NCI-H2171 treated with DMSO at 0.1 percent for 48 hours (cell line): ENCODE results near the gene RNF187.

ENCODE experiments used
- DNase-seq: peaks from one replicate; lab custom pipeline; 2025; lab: John Stamatoyannopoulos, UW

Gene RNF187

GRCh38 chr1:228487336-228488124, at the start of gene RNF187:
Gene RNF187, plus strand, starts transcription at chr1:228487382.
- peak; percentile 38 for DNase-seq

GRCh38 chr1:228437424-228437962, 49.7 kb upstream of the RNF187 start:
- no peak for DNase-seq

- no peak for DNase-seq
These were observed 48.9 kb upstream of the RNF187 start for GRCh38 chr1:228438266-228438665.

- DNase-seq, result no peak
These were observed 46.3 kb upstream of the RNF187 start for GRCh38 chr1:228440761-228441500.

GRCh38 chr1:228443395-228443794, 43.8 kb upstream of the RNF187 start:
- DNase-seq, result no peak

- DNase-seq, result no peak
These were observed 41.7 kb upstream of the RNF187 start for GRCh38 chr1:228445490-228445842.

GRCh38 chr1:228445843-228446650, 41.1 kb upstream of the RNF187 start:
- DNase-seq, result no peak

- DNase-seq, result no peak
These were observed 40.3 kb upstream of the RNF187 start for GRCh38 chr1:228446852-228447251.

GRCh38 chr1:228448372-228448771, 38.8 kb upstream of the RNF187 start:
- DNase-seq, result no peak

- DNase-seq, result no peak
These were observed 37.0 kb upstream of the RNF187 start for GRCh38 chr1:228450200-228450599.

GRCh38 chr1:228452194-228453021, 34.8 kb upstream of the RNF187 start:
- DNase-seq, result no peak

GRCh38 chr1:228453022-228453560, 34.1 kb upstream of the RNF187 start:
- no peak for DNase-seq

- DNase-seq, result no peak
These were observed 33.6 kb upstream of the RNF187 start for GRCh38 chr1:228453614-228454013.

- no peak for DNase-seq
These were observed 32.9 kb upstream of the RNF187 start for GRCh38 chr1:228454238-228454637.

GRCh38 chr1:228455715-228456114, 31.5 kb upstream of the RNF187 start:
- peak; percentile 21 for DNase-seq

GRCh38 chr1:228456252-228457016, 30.7 kb upstream of the RNF187 start:
- no peak for DNase-seq

GRCh38 chr1:228457017-228457395, 30.2 kb upstream of the RNF187 start:
- no peak for DNase-seq

GRCh38 chr1:228457396-228458176, 29.6 kb upstream of the RNF187 start:
- DNase-seq, result peak; percentile 99
